GM23248 (cell line): ENCODE data around the gene ALDH1L1. TPM values are rescaled to one million over a fixed set of nuclear protein-coding genes. Genes with fewer than 3 reads are reported as not detected.

Experiments used
- DNase-seq: peaks from one replicate; pipeline ENCODE4 v3.0.0-alpha.2; 2015
- H2AFZ ChIP-seq: fragments of 200-600 bp; sonication (generic); 2 replicates; pipeline ENCODE4 v1.6.1; 2016; ENCODE audit warnings: antibody characterized with exemption
- H3F3A ChIP-seq: fragments of 200-600 bp; sonication (generic); 2 replicates; pipeline ENCODE4 v1.6.1; 2016; ENCODE audit warnings: mild to moderate bottlenecking, antibody characterized with exemption, mixed run types; ENCODE audit not compliant: insufficient read depth
- H3K27ac ChIP-seq: fragments of 200-600 bp; sonication (generic); 2 replicates; pipeline ENCODE4 v1.5.1; 2016; ENCODE audit warnings: mild to moderate bottlenecking
- H3K27me3 ChIP-seq: fragments of 200-600 bp; sonication (generic); replicated peaks from 2 replicates; pipeline ENCODE4 v1.6.1; 2016; ENCODE audit warnings: mild to moderate bottlenecking; ENCODE audit not compliant: insufficient read depth
- H3K36me3 ChIP-seq: fragments of 200-600 bp; sonication (generic); 2 replicates; pipeline ENCODE4 v1.6.1; 2016; ENCODE audit warnings: low read depth, mild to moderate bottlenecking
- H3K4me1 ChIP-seq: fragments of 200-600 bp; sonication (generic); 2 replicates; pipeline ENCODE4 v1.6.1; 2016; ENCODE audit warnings: mild to moderate bottlenecking; ENCODE audit not compliant: insufficient read depth
- H3K4me2 ChIP-seq: fragments of 200-600 bp; sonication (generic); one replicate; pipeline ENCODE4 v1.6.1; 2016; ENCODE audit warnings: mild to moderate bottlenecking; ENCODE audit not compliant: unreplicated experiment
- H3K4me3 ChIP-seq: fragments of 200-600 bp; sonication (generic); 2 replicates; pipeline ENCODE4 v1.5.1; 2016; ENCODE audit warnings: mild to moderate bottlenecking
- H3K79me2 ChIP-seq: fragments of 200-600 bp; sonication (generic); 2 replicates; pipeline ENCODE4 v1.6.1; 2016; ENCODE audit warnings: mild to moderate bottlenecking; ENCODE audit not compliant: insufficient read depth
- H3K9ac ChIP-seq: fragments of 200-600 bp; sonication (generic); 2 replicates; pipeline ENCODE4 v1.6.1; 2016; ENCODE audit warnings: mild to moderate bottlenecking
- H3K9me2 ChIP-seq: fragments of 200-600 bp; sonication (generic); 2 replicates; pipeline ENCODE4 v1.6.1; 2016; ENCODE audit warnings: mixed run types, mild to moderate bottlenecking, moderate library complexity; ENCODE audit not compliant: insufficient read depth
- H3K9me3 ChIP-seq: fragments of 200-600 bp; sonication (generic); one replicate; pipeline ENCODE4 v1.6.1; 2017; ENCODE audit warnings: low read depth
- H4K20me1 ChIP-seq: fragments of 200-600 bp; sonication (generic); 2 replicates; pipeline ENCODE4 v1.6.0; 2016; ENCODE audit not compliant: insufficient read depth
- EZH2 ChIP-seq: fragments of 200-600 bp; sonication (generic); IDR thresholded peaks from 2 replicates; pipeline ENCODE4 v1.6.1; 2018; ENCODE audit warnings: antibody characterized with exemption, mild to moderate bottlenecking; ENCODE audit not compliant: insufficient read depth, poor library complexity, severe bottlenecking
- EZH2phosphoT487 ChIP-seq: fragments of 200-600 bp; sonication (generic); IDR thresholded peaks from 2 replicates; pipeline ENCODE4 v1.6.1; 2018; ENCODE audit warnings: antibody characterized with exemption, moderate library complexity, mild to moderate bottlenecking, low read depth; ENCODE audit not compliant: insufficient read depth
- WGBS, 2 experiments: methylation state at CpG; one replicate each; pipeline ENCODE4 v1.1.6; 2015 to 2017; ENCODE audit warnings: low lambda C conversion rate in 2 of 2, low coverage in 1 of 2; ENCODE audit errors: missing lambda C conversion rate in 2 of 2; 5-methylcytosine and 5-hydroxymethylcytosine counted together
- in situ Hi-C: fragments of 300-500 bp; cut with MboI; formaldehyde crosslinking; loops from 2 replicates; pipeline ENCODE4 v1.15.0; 2020
- polyA plus RNA-seq: library from polyadenylated mRNA; unstranded; fragments of >200 nt; fragmentation: Nextera tagmentation; extraction: Ambion mirVana; gene quantifications from 2 replicates; pipeline ENCODE4 v1.2.1, GENCODE V29; 2016
- total RNA-seq: library from RNA; depleted of rRNA; stranded (reverse); fragments of >200 nt; shearing (Covaris generic); gene quantifications from 2 replicates; pipeline ENCODE4 v1.2.3, GENCODE V29; 2014

Gene ALDH1L1
- total and polyA plus RNA-seq, 2 experiments from 2014 or later = not detected

- Histone ChIP-seq H3K9me2 (no peaks in the 10 kb centered on the region), H4K20me1 (no peaks in the 10 kb centered on the region), H3K4me2 (no peak overlapping the region), H3K36me3 (no peaks in the 10 kb centered on the region), H3K4me3 (no peak overlapping the region), H3K27ac (no peak overlapping the region), H3K4me1 (no peaks in the 10 kb centered on the region), H3K9me3 (no peaks in the 10 kb centered on the region), H3F3A (no peaks in the 10 kb centered on the region), H2AFZ (no peak overlapping the region), H3K9ac (no peak overlapping the region), H3K79me2 (no peaks in the 10 kb centered on the region), H3K27me3 (peaks cover 8% of the 10 kb centered on the region; the same call in 1 of the 2 replicates)
- in situ Hi-C loops = no loop called here
- DNase-seq = no peak
- WGBS, 2 experiments = 41 to 42% methylated on average over 8 of the region's 8 CpGs
- no peak for TF ChIP-seq EZH2phosphoT487
- no peak for TF ChIP-seq EZH2
Measured at GRCh38 chr3:126153695-126154360, 26.6 kb downstream of the ALDH1L1 start.

DNA sequence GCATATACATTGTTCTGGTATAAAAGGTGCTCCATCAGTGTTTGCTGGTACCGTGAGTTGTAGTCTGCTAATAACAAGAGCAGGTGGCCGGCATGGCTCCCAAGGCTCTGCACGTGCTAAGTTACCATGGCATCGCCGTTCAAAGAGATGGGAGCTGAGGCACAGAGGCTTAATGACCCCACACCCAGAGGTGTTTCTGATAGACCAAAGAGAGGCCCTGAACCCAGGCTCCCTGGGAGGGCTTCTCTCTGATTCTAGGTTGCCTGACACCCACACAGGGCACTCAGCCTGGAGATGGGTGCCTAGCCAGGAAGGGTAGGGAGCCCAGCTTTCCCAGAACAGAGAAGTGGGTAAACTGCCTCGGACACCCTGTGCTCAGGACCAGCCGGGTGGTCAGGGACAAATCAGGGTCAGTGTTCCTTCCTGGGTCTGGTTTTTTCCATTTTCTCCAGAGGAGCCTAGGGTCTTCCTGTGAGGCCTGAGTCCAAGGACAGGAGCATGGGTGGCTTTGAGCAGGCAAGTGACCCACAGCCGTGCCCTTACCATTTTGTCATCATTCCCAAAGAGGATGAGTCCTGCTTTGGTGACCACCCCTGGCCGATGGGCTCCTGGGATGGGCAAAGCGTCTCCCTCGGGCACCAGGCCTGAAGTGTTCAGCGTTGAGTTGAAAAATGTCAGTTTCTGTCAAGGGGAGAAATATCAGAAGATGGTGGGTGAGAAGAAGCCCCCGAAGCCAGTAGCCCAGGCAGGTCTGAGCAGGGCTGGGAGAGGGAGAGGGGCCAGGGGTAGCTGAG, 27.3 kb downstream of the ALDH1L1 start:
- 44 to 55% methylated on average over 13 of the region's 13 CpGs for WGBS, 2 experiments
- Histone ChIP-seq H3K4me2 (no peak overlapping the region), H3K36me3 (no peaks in the 10 kb centered on the region), H3K9ac (no peak overlapping the region), H3K4me1 (no peaks in the 10 kb centered on the region), H3K79me2 (no peaks in the 10 kb centered on the region), H2AFZ (no peak overlapping the region), H3K27ac (no peak overlapping the region), H3F3A (no peaks in the 10 kb centered on the region), H3K9me3 (no peaks in the 10 kb centered on the region), H4K20me1 (no peaks in the 10 kb centered on the region), H3K4me3 (no peak overlapping the region), H3K9me2 (no peaks in the 10 kb centered on the region), H3K27me3 (peaks cover 8% of the 10 kb centered on the region; the same call in 1 of the 2 replicates)
- TF ChIP-seq EZH2phosphoT487 (no peak), EZH2 (no peak)
- DNase-seq = no peak
- in situ Hi-C loops = no loop called here

DNA sequence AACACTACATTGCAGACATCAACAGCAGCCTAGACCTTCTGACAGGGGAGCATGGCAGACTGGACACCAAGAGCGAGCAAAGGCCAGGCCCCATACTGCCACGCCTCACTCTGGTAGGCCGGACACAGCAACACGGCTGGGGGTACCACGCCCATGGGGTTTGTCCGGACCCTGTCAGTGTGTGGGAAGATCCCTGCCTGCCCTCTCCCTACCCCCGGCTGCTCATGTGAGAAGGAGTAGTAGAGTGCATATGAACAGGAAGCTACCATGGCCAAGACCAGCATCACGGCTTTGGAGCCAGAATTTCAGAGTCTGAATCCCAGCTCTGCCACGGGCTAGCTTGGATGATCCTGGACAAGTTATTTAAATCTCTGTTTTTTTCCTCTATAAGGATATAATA, 27.9 kb downstream of the ALDH1L1 start:
- H3K4me2 ChIP-seq = no peak overlapping the region
- in situ Hi-C loops = no loop called here
- no peaks in the 10 kb centered on the region for H3K9me2 ChIP-seq

DNA sequence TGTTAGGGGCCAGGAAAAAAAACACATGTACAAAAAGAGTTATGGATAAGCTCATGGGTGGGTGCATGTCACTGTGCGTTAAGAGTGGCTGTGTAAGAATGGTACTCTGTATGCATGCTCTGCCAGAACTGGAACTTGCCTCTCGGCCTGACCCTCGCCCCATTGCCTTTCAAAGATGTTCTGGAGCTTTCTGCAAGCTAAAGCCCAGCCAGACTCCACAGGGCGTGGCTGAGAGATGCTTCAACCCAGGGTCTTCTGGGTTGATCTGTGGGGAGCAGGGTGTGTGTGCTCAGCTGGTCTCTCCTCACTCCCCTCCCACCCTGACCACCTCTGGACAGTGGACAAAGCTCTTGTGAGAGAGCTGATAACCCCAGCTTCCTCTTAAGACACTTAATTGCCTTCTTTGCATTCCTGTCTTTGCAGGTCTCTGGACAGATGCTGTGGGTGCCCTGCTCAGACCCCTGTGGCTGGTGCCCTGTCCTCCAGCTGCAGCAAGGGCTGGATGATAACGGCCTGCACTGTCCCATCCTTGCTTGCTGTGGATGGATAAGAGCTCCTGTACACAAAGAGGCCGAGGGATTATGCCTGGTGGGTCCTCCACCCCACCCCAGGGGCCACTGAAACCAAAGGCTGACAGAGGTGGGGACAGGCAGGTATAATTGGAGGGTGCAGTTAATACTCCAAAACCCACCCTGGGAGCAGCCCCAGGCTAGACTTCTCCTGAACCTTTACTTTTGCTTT, 28.7 kb downstream of the ALDH1L1 start:
- TF ChIP-seq EZH2phosphoT487 (no peak), EZH2 (no peak)
- no peak overlapping the region for H3K9ac ChIP-seq
- no peak overlapping the region for H3K27ac ChIP-seq
- no peaks in the 10 kb centered on the region for H3K4me1 ChIP-seq
- H3K4me3 ChIP-seq = no peak overlapping the region
- H3F3A ChIP-seq = no peaks in the 10 kb centered on the region
- in situ Hi-C loops = no loop called here
- H3K4me2 ChIP-seq = no peak overlapping the region
- 31 to 32% methylated on average over 6 of the region's 6 CpGs for WGBS, 2 experiments
- no peaks in the 10 kb centered on the region for H3K36me3 ChIP-seq
- no peaks in the 10 kb centered on the region for H4K20me1 ChIP-seq
- no peak for DNase-seq
- no peaks in the 10 kb centered on the region for H3K9me2 ChIP-seq
- H3K9me3 ChIP-seq = no peaks in the 10 kb centered on the region
- H2AFZ ChIP-seq = no peak overlapping the region
- H3K79me2 ChIP-seq = no peaks in the 10 kb centered on the region
- peaks cover 8% of the 10 kb centered on the region; the same call in 1 of the 2 replicates for H3K27me3 ChIP-seq

More for the DNA sequence above, 27.9 kb downstream of the ALDH1L1 start:
- WGBS, 2 experiments = 41 to 42% methylated on average over 9 of the region's 9 CpGs
- TF ChIP-seq EZH2 (no peak), EZH2phosphoT487 (no peak)
- H4K20me1 ChIP-seq = no peaks in the 10 kb centered on the region
- H3K4me3 ChIP-seq = no peak overlapping the region
- no peaks in the 10 kb centered on the region for H3K36me3 ChIP-seq
- no peak overlapping the region for H2AFZ ChIP-seq
- H3K27me3 ChIP-seq = peaks cover 8% of the 10 kb centered on the region; the same call in 1 of the 2 replicates
- no peaks in the 10 kb centered on the region for H3K4me1 ChIP-seq
- H3K27ac ChIP-seq = no peak overlapping the region
- H3K9ac ChIP-seq = no peak overlapping the region
- no peaks in the 10 kb centered on the region for H3K9me3 ChIP-seq
- no peaks in the 10 kb centered on the region for H3K79me2 ChIP-seq
- H3F3A ChIP-seq = no peaks in the 10 kb centered on the region
- DNase-seq = no peak
